Amniotic stem cell (primary cell): ENCODE measurements around the gene MAP4K4.

ENCODE experiments used
- DNase-seq: peaks from one replicate; lab custom pipeline; 2025; lab: John Stamatoyannopoulos, UW

MAP4K4 gene

GRCh38 chr2:101692766-101693165 is 4.7 kb upstream of the MAP4K4 start:
- no peak for DNase-seq

GRCh38 chr2:101693991-101694588 is 3.4 kb upstream of the MAP4K4 start:
- DNase-seq, result no peak

GRCh38 chr2:101696272-101697123 is 1.0 kb upstream of the MAP4K4 start:
- DNase-seq, result no peak

- DNase-seq, result no peak
These were observed 722 bp downstream of the MAP4K4 start for GRCh38 chr2:101698014-101698843.

GRCh38 chr2:101698844-101699754 is 1.6 kb downstream of the MAP4K4 start:
- no peak for DNase-seq

- DNase-seq, result no peak
These were observed 2.4 kb downstream of the MAP4K4 start for GRCh38 chr2:101699755-101700461.

GRCh38 chr2:101704046-101704466 is 6.5 kb downstream of the MAP4K4 start:
- no peak for DNase-seq

- no peak for DNase-seq
These were observed 7.5 kb downstream of the MAP4K4 start for GRCh38 chr2:101704816-101705578.

GRCh38 chr2:101706121-101706818 is 8.8 kb downstream of the MAP4K4 start:
- no peak for DNase-seq

- no peak for DNase-seq
These were observed 9.3 kb downstream of the MAP4K4 start for GRCh38 chr2:101706819-101707177.

- DNase-seq, result no peak
These were observed 12.5 kb downstream of the MAP4K4 start for GRCh38 chr2:101710036-101710435.

GRCh38 chr2:101710471-101711318 is 13.2 kb downstream of the MAP4K4 start:
- no peak for DNase-seq

- DNase-seq, result no peak
These were observed 16.6 kb downstream of the MAP4K4 start for GRCh38 chr2:101714118-101714517.

GRCh38 chr2:101717071-101717845 is 19.8 kb downstream of the MAP4K4 start:
- DNase-seq, result no peak

- no peak for DNase-seq
These were observed 21.0 kb downstream of the MAP4K4 start for GRCh38 chr2:101718479-101718878.

GRCh38 chr2:101718993-101719571 is 21.6 kb downstream of the MAP4K4 start:
- no peak for DNase-seq

GRCh38 chr2:101720732-101721131 is 23.2 kb downstream of the MAP4K4 start:
- DNase-seq, result no peak
